GM10248 (cell line): ENCODE data around the gene JAKMIP1.

Experiments used
- CTCF ChIA-PET: fragments of 300-600 bp; sonication (Branson Sonifier 250); formaldehyde crosslinking; extraction: SDS; loops from one replicate; lab custom pipeline; 2021; ENCODE audit warnings: antibody characterized with exemption; lab: Yijun Ruan, JAX
- POLR2A ChIA-PET: fragments of 350-650 bp; sonication (Branson Sonifier 250); formaldehyde crosslinking; extraction: SDS; loops from one replicate; lab custom pipeline; 2020; ENCODE audit warnings: antibody characterized with exemption; lab: Yijun Ruan, JAX
- DNase-seq: peaks from one replicate; pipeline ENCODE4 v3.0.0; 2012; ENCODE audit errors: extremely low spot score
- TF ChIP-seq, protein P1 (sequence below): IDR thresholded peaks from 2 replicates; pipeline ENCODE4 v1.5.1; 2012; ENCODE audit warnings: mild to moderate bottlenecking, low read depth; ENCODE audit errors: extremely low read depth, missing control alignments, control extremely low read depth

Gene JAKMIP1

DNA sequence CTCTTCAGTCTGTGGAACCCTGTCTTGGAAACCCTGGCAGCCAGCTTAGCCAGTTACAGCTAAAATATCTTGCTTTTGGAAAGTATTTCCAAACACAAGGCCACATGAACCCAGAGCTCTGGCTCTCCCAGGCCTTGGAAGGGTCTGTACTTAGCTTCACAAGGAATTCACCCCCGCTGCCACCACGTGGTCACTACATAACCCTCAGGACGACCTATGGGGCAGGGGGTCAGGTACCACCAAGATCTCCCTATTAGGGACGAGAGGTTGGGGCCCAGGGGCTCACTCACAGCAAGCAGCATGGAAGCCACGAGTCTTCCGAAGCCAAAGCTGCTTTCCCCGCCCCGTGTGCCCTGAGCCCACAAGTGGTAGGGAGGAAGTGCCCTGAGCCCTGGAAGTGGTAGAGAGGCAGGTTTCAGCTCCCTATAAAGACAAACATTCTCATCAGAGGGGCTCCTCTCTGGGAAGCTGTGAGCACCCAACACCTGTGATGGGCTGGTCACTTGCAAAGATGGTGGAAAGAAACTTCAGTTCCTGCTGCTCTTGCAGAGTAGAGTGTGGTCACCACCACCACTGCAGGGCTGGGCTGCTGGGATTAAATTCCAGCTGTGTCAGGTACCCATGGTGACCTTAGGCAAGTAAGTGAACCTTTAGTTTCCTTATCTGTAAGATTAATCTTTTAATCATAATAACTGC lies 4.7 kb upstream of the JAKMIP1 start:
- POLR2A ChIA-PET, result no interaction called here
- no peak for DNase-seq
- TF ChIP-seq, protein P1, sequence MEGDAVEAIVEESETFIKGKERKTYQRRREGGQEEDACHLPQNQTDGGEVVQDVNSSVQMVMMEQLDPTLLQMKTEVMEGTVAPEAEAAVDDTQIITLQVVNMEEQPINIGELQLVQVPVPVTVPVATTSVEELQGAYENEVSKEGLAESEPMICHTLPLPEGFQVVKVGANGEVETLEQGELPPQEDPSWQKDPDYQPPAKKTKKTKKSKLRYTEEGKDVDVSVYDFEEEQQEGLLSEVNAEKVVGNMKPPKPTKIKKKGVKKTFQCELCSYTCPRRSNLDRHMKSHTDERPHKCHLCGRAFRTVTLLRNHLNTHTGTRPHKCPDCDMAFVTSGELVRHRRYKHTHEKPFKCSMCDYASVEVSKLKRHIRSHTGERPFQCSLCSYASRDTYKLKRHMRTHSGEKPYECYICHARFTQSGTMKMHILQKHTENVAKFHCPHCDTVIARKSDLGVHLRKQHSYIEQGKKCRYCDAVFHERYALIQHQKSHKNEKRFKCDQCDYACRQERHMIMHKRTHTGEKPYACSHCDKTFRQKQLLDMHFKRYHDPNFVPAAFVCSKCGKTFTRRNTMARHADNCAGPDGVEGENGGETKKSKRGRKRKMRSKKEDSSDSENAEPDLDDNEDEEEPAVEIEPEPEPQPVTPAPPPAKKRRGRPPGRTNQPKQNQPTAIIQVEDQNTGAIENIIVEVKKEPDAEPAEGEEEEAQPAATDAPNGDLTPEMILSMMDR, result no peak
- CTCF ChIA-PET, result interaction anchor here (0.9 to 1.8 kb wide), 6 partner anchors 13 to 207 kb away, joined by 3 to 7 read pairs (median 4); no protein-coding TSS in a partner anchor

DNA sequence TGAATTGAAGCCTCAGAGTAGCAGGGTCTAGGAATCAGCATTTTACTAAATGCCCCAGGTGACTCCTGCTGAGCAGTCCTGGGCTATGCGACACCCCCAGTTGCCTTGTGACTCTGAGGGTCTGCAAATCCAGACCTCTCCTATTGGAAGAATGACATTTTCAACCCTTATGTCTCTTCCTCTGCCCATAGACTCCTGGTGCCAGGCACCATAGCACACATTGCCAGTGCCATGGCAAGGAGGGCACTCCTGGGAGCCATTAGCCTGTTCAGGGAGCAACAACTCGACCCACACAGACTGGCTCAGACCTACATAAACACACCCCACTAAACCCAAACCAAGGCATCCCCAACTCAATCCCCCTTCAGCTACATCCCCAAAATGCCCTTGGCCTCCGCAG lies 3.7 kb upstream of the JAKMIP1 start:
- no peak for DNase-seq
- ChIA-PET POLR2A (no interaction called here), CTCF (interaction anchor here (0.9 to 1.8 kb wide), 4 partner anchors 14 to 47 kb away, joined by 3 to 7 read pairs (median 5); no protein-coding TSS in a partner anchor)
- TF ChIP-seq, protein P1, result no peak

DNA sequence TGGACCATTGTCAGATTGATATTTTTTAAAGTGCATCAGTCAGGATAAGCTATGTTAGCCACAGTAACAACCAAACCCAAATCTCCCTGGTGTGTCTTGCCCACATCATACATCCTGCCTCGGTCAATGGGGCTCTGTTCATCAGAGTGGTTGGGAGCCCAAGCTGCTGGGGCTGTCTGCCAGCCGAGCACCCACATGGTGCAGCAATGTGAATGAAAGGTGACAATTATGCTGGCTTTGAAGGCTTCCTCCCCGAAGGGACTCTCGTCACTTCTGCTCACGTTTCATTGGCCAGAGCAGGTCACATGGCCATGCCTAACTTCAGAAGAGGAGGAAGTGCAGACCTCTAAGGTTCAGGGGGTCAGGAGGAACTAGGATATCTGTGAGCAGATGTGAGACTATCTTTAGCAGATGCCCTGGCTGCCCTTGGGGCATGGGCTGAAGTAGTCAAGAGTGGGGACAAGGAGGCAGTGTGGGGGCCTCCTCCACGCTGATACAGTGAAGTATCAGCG lies 1.3 kb upstream of the JAKMIP1 start:
- POLR2A ChIA-PET, result no interaction called here
- DNase-seq, result peak; percentile 39
- TF ChIP-seq, protein P1, result no peak
- CTCF ChIA-PET, result interaction anchor here (1.1 to 2.4 kb wide), 7 partner anchors 8 to 126 kb away, joined by 3 to 7 read pairs (median 3); no protein-coding TSS in a partner anchor

DNA sequence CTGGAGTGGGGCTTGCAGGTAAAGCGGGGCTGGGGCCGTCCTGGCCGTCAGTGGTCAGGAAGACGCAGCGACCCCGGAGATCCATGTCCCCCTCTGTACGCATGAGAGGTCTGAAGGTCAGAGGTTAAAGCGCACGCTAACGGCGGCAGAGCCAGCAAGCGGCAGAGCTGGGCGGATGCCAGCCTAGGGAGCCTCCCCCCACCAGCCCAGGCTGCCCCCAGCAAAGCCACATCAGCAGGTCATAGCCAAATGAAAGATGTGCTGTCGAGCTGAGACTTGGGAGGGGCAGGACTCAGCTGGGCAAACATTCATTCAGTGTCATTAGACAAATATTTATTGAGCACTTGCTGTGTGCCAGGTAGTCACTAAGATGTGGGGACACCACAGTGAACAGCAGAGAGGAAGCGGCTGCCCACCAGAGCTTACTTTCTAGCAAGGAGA lies 593 bp upstream of the JAKMIP1 start:
- no peak for DNase-seq
- CTCF ChIA-PET, result interaction anchor here (0.7 to 2.4 kb wide), 9 partner anchors 9 to 201 kb away, joined by 3 to 7 read pairs (median 4); no protein-coding TSS in a partner anchor
- TF ChIP-seq, protein P1, result no peak
- POLR2A ChIA-PET, result interaction anchor here (0.6 to 0.7 kb wide), 6 partner anchors 10 to 712 kb away, joined by 3 to 5 read pairs (median 4); no protein-coding TSS in a partner anchor

DNA sequence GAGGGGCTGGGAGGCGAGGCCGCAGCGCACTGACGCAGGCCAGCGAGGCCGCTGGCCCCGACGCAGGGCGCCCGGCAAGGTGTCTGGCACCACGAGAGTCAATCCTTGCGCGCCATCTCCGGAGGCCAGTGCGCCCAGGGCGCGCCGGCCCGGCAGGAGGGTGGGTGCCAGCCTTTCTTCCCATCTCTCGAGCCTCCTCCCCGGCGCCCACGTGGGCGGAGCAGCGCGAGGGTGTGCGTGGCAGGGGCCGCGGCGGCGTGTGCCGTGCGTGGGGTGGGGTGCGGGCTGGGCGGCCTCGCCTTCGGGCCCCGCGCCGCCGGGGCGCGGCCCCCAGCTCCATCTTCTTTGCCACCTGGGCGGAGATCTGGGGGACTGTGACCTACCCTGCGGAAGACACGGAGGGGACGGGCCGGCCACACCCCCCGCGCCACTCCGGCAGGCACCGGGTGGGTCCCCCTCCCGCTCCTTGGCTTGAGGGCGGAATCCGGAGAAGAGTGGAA lies 877 bp downstream of the JAKMIP1 start:
- peak; percentile 46 for DNase-seq
- CTCF ChIA-PET, result interaction anchor here (0.8 to 1.5 kb wide), 5 partner anchors 50 to 201 kb away, joined by 3 to 4 read pairs (median 4); no protein-coding TSS in a partner anchor
- POLR2A ChIA-PET, result no interaction called here
- TF ChIP-seq, protein P1, result no peak

DNA sequence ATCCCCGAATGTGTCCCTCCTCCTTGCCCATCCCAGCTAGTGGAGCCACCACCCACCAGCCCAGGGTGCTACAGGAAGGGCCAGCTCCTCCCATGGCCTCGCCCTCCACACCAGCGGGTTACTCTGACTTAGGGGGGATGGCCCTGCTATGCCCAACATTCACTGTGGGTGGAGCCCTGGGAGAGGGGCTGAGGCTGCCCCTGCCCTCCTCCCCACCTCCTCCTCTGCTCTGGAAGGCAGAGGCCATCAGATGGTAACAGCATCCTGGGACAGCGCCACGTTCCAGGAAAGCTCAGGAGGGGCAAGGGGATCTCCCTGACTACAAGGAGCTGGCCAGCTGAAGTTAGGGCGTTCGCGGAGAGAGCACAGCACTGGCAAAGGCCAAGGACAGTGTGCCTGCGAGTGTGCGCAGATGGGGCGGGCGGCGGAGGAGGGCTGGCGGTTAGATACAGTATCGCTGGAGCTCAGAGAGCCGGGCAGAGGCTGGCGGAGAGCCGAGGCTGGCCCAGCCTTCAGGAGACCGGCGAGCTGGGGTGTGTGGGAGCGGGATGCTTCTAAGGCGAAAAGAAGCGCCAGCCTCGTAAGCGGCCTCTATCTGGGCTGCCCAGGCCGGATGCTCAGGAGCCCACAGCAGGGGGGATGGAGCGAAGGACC lies 1.5 kb downstream of the JAKMIP1 start:
- ChIA-PET CTCF (interaction anchor here (0.8 to 1.7 kb wide), 4 partner anchors 14 to 201 kb away, joined by 3 to 4 read pairs (median 3); no protein-coding TSS in a partner anchor), POLR2A (interaction anchor here (0.5 kb wide), 1 partner anchor 70 kb away, joined by 3 read pairs; no protein-coding TSS in a partner anchor)
- no peak for DNase-seq
- TF ChIP-seq, protein P1, result no peak
